AG09309 (cell line): Measurements from ENCODE around the gene FBXL15.

Source experiments
- DNase-seq: peaks from one replicate; pipeline ENCODE4 v3.0.0-alpha.2; 2010; ENCODE audit warnings: low read depth
- H3K4me3 ChIP-seq: 2 replicates; pipeline ENCODE4 v1.5.1; 2011; ENCODE audit warnings: mild to moderate bottlenecking, low read depth, low read length, moderate library complexity; ENCODE audit not compliant: control insufficient read depth
- TF ChIP-seq, protein P1 (sequence below): IDR thresholded peaks from 2 replicates; pipeline ENCODE4 v1.5.1; 2011; ENCODE audit warnings: mild to moderate bottlenecking, low read depth, low read length, inconsistent platforms; ENCODE audit not compliant: insufficient read depth, control insufficient read depth; ENCODE audit errors: missing control alignments

Gene FBXL15

DNA sequence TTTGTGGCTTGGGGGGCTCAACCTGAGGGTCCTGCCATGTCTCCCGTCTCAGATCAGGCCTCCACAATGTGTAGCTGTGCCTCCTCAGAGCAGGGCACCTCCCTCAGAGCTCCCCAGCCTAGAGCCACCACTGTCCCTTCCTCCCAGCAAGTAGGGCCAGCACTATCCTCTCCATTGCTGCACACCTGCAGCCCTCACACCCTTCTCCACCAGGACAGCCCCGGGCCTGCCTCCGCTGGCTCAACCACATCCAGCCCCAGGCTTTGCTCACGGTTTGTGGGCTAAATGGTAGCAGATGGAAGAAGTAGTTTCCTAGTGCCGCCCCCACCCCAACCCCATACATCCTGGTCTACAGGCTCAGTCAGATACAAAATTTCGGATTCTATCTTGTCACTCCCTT, 15.0 kb upstream of the FBXL15 start:
- TF ChIP-seq, protein P1, sequence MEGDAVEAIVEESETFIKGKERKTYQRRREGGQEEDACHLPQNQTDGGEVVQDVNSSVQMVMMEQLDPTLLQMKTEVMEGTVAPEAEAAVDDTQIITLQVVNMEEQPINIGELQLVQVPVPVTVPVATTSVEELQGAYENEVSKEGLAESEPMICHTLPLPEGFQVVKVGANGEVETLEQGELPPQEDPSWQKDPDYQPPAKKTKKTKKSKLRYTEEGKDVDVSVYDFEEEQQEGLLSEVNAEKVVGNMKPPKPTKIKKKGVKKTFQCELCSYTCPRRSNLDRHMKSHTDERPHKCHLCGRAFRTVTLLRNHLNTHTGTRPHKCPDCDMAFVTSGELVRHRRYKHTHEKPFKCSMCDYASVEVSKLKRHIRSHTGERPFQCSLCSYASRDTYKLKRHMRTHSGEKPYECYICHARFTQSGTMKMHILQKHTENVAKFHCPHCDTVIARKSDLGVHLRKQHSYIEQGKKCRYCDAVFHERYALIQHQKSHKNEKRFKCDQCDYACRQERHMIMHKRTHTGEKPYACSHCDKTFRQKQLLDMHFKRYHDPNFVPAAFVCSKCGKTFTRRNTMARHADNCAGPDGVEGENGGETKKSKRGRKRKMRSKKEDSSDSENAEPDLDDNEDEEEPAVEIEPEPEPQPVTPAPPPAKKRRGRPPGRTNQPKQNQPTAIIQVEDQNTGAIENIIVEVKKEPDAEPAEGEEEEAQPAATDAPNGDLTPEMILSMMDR: no peak
- DNase-seq: no peak

DNA sequence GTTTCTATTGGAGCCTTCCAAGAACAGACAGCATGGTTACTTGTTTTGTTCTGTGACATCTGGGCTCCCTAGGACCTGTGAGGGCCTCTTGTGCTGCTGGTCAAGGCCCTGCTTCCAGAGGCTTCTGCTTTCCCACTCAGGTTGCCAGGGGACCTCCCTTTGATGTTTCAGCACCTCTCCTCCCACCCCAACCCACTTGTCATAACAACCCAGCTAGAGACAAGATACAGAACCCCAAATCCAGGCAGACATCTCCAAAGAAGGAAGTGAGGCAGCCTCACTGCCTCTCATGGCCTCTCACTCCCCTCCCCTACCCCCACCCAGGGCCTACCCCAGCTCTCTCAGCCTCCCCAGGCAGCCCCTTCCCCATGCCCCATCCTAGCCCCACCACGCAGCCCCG, 13.8 kb upstream of the FBXL15 start:
- no peak for DNase-seq
- TF ChIP-seq, protein P1: no peak

More for the DNA sequence above, 15.0 kb upstream of the FBXL15 start:
- no peak overlapping the region for H3K4me3 ChIP-seq

DNA sequence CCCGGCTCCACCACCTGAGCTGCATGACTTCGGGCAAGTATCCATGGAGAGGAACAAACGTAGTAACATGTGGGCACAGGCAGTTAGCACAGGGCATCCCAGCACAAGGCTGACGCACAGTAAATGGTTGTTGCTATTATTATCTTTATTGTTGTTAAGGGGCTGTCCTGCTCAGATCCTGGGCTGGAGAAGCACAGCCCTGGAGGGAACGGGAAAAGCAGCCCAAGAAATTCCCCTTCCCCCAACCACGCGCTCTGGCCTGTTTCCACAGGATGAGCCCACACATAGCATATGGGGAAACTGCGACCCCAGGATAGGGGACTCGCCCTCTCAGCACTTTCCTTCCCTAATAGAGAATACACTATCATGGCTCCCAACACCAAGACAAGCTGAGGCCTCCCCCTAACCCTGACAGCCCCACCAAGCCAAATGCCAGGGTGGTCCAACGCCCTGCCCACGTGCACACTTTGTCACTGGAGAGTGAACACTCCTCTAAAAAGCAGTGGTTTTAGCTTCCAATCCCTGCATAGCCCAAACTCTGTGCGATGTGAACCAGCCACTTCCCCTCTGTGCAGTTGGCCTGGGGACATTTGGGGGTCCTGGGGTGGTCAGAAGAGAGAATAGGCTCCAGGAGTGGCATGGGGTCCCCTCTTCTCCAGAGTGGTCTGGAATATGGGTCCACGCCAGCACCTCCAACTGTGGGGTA, 13.1 kb upstream of the FBXL15 start:
- TF ChIP-seq, protein P1: no peak
- H3K4me3 ChIP-seq: no peak overlapping the region
- DNase-seq: no peak

More for the DNA sequence above, 13.8 kb upstream of the FBXL15 start:
- H3K4me3 ChIP-seq: no peak overlapping the region

DNA sequence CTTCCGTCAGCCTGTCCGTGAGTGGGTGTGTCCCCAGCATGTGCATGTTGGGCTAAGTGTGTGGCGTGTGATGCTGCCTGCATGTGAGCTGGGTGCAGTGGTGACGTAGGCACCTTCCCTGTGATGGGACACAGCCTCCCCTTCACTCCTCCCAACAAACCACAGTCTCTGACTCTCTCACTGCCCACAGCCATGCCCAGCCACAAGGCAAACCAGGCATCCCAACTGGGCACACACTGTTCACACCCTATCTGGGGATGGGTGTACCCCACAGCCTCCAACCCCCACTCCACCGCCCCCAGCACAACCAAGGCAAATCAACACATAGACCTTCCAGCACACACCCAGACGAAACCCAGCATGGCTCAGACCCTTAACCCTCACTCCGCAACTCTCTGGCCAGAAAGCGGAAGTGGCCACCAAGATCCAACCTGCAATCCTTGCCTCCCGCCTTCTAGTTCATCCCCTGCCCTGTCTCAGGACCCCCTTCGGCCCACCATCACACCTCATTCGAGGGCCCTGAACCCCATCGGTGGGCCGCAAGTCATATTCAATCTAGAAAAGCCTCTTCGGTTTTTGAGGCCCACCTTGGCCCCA, 12.4 kb upstream of the FBXL15 start:
- H3K4me3 ChIP-seq: peak overlapping the region; percentile 33
- DNase-seq: no peak
- TF ChIP-seq, protein P1: no peak

DNA sequence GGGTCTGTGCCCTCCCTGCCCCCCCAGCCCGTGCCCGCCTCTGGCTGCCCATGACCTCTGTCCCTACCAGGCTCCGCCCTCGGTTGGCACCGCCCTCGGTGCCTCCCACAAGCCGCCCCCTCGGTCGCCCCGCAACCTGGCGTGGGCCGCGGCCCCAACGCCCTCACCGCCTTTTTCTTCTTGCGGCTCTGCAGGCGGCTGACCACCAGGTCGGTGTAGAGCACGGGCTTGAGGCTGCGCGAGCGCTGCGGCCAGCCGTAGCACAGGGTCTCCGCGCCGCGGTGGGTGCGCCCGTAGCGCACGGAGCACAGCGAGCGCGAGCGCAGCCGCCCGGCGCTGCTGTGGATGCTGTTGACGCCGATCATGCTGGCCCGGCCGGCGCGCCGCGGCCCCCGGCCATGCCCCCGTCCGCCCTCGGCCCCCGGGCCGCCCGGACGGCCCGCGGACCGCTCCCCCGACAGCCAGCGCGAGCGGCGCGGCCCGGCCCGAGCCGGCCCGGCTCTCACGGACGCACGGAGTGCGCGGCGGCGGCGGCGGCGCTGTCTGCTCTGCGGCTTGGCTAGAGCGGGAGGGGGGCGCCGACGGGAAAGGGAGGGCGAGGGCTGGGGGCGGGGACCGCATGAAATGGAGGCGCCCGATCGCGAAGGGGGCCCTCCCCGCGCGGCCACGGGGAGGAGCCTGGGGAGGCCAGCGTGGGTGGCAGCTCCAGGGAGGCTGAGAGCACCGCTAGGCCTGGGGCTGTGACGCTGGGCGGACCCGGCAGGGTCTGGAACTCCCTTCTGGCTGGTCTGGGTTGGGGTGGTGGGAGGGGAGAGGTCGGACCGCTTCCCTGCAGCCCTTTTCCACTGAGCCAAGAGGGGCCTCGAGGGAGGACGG, 11.7 kb upstream of the FBXL15 start:
- DNase-seq: no peak
- TF ChIP-seq, protein P1: no peak
- H3K4me3 ChIP-seq: peak overlapping the region; percentile 37

DNA sequence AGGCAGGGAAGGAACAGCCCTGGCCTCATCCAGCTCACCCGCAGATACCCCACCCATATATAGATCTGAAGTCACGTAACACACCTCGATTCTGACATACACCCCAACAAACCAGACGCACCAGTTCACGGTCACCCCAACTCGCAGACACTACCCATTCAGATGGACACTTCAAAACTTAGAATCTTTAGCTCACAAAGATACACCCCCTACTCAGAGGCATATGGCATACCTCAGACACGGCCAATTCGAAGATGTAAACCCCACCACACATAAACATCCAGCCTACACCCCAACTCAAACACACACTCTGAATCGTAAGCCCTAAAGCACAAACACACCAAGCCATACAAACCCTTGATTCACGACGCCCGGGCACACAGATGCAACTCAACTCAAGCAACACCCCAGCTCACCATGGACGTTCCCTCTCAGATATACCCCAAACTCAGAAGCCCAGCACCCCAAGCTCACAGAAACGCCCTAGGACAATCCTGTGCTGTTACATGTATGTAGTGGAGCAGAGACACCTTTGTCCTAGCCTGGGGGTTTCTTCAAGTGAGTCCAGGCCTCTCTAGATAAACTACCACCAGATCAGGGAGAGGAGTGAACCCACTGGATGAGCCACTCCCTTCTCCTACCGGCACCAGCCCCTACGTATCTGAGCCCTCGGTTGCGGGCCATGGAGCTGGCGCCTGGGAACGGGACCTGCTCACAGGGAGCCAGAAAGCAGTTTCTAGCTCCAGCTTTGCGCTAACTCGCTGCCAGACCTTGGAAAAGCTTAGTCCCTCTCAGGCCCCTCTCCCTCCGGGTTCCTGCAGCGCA, 10.8 kb upstream of the FBXL15 start:
- H3K4me3 ChIP-seq: peak overlapping the region; percentile 37
- DNase-seq: no peak
- TF ChIP-seq, protein P1: no peak
